PFSK-1 (cell line): Measurements from ENCODE around the gene GMDS.

ENCODE experiments used
- POLR2AphosphoS5 ChIP-seq: IDR thresholded peaks from 2 replicates; pipeline ENCODE4 v1.6.1; 2012; ENCODE audit warnings: low read depth, mild to moderate bottlenecking, control low read depth, low read length, moderate library complexity
- REST ChIP-seq, 2 experiments: IDR thresholded peaks; 2 replicates each; pipeline versions ENCODE4 v1.6.1 to v1.8.0; 2011 to 2012; ENCODE audit warnings: low read depth in 2 of 2, low read length in 2 of 2, control low read depth in 1 of 2, inconsistent platforms in 1 of 2, mild to moderate bottlenecking in 1 of 2, moderate library complexity in 1 of 2; ENCODE audit not compliant: insufficient read depth in 1 of 2
- SIN3A ChIP-seq: IDR thresholded peaks from 2 replicates; pipeline ENCODE4 v1.6.1; 2012; ENCODE audit warnings: mild to moderate bottlenecking, low read length, moderate library complexity, borderline replicate concordance; ENCODE audit not compliant: insufficient read depth
- TAF1 ChIP-seq: IDR thresholded peaks from 2 replicates; pipeline ENCODE4 v1.6.1; 2012; ENCODE audit warnings: low read length, control low read depth, borderline replicate concordance; ENCODE audit not compliant: insufficient read depth

DNA sequence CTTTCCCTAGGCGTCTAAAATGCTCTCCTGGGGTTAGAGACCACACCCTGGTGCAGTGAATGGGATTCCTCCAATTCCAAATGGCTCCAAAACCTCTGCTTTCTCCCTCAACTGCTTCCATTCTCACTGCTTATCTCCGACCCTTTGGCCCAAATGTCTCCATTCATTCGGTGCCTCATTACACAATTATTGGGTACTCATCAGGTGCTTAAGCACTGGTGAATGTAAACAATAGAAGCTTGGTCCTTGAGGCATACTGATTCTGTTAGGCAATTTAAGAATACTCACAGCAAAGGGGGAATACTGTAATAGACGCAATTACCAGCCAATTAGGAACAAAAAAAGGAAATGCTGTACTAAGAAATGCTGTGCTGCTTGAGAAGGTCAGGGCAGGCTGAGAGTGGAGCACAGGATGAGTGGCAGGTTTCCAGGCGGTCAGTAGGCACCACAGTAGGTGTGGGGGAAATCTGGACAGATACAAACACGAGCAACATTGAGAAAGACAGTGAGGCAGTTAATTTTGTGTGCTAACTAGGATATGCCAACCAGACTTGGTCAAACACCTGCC, 23.0 kb downstream of the GMDS start:
- TF ChIP-seq SIN3A (no peak), TAF1 (no peak), POLR2AphosphoS5 (no peak), REST (IDR thresholded peaks at IDR 0.05; ENCODE audit: insufficient read depth in 1 of 2, low read depth in 2 of 2, low read length in 2 of 2) (no peak)
